ENCODE measurements around the gene RND1.
"Not testable (repeated sequence)": the region's sequence is repeated elsewhere in the genome, so short reads cannot be mapped to it uniquely, and the experiment has no call there.

The RND1 gene
- 0.76 to 14.9 (median 1.1) reads per million in 3 experiments for total RNA-seq

DNA sequence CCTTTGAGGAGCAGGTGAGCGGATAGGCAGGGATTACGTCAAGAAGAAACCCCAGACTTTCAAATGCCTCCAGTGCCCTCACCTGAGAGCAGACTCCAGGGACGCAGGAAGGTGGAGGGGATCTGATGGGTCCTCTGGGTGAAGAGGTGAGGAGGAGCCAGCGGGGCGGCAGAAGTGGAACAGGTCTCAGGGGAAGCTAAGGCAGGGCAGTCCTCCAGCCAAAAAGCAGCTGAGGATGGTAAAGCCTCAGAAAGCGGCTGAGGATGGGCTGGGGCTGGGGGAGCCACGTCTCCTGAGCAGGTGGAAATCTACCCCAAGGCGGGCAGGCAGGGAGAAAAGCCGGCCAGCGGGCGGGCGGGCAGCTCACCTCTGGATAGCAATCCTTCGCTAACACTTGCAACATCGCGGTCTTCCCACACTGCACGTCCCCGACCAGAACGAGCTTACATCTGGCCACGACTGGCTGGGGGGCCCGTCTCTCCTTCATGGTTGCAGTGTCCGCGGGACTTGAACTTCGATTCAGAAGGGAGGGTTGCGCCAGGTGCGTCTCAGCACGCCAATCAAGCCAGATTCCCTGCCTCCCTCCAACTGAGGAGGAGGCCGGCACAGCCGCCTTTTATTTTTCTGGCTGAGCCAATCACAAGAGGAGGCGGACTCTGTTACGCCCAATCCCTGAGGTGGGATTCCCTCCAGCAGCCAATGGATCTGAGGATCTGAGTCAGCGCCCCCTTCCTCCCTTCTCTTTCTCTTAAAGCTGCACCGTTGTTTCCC is at the start of gene RND1:
TSS of gene RND1 (minus strand) at position 590 of the 771 bp plus-strand sequence. CDS start at position 487, 103 bp downstream.
- DNase-seq: peak; percentile 86

DNA sequence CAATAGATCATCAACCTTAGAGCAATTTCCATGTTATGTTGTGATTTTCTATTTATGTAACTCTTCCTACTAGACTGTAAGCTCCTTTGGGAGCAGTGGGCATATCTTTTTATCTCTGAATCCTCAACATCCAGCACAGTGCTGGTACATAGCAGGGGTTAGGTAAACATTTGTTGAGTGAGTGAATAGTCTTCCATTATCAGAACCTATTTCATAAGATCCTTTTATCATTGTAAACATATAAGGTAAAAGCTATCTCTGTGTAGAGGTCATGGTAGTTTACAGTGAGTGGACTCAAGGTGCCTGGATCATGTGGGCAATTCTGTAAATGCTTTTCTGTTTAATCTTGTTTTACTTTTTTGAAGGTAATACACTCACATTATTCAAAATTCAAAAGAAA is 44.5 kb upstream of the RND1 start:
- no peak for DNase-seq

DNA sequence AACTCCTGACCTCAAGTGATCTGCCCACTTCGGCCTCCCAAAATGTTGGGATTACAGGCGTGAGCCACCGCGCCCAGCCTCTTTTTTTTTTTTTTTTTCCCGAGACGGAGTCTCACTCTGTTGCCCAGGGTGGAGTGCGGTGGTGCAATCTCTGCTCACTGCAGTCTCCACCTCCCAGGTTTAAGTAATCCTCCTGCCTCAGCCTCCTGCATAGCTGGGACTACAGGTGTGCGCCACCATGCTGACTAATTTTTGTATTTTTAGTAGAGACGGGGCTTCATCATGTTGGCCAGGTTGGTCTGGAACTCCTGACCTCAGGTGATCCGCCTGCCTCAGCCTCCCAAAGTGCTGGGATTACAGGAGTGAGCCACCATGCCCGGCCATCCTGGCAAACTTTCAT is 44.0 kb upstream of the RND1 start:
- not testable (repeated sequence) for DNase-seq

- no peak for DNase-seq
These were observed 41.6 kb upstream of the RND1 start for GRCh38 chr12:48907245-48907644.

DNA sequence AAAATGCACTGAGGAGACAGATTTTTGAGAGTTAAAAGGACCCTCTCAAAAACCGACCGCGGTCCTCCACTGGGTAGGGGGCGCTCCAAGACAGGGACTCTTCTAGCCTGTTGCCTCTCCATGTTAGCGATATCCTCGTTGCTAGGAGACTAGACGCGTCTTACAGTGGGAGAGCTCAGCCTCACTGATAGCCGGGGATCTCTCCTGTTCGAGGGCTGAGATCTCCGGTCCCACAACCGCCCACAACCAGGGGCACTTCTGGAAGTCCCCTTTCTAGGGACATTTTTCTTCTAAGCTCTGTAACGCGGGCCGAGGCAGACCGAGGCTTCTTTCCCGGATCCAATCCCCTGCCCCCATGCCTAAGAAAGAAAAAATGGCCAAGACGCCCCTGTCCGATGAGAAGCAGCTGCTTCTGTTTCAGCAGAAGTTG is 38.3 kb upstream of the RND1 start:
- DNase-seq: peak; percentile 82

- no peak for DNase-seq
These were observed 37.8 kb upstream of the RND1 start for GRCh38 chr12:48903363-48903981.

DNA sequence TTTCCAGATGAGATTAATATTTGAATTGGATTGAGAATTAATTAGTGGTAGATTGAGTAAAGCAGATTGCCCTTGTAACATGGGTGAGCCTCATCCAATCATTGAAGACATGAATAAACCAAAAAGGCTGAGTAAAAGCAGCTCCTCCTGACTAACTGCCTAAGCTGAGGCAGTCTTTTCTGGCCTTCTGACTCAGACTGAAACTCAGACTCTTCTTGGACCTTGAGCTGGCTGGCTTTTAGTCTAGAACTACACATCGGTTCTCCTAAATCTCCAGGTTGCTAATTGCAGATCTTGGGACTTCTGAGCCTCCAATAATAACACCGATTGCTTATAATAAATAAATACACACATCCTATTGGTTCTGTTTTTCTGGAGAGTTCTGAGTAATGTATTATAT is 35.6 kb upstream of the RND1 start:
- DNase-seq: no peak

GRCh38 chr12:48899651-48900050 is 34.0 kb upstream of the RND1 start:
- no peak for DNase-seq

- no peak for DNase-seq
These were observed 28.6 kb upstream of the RND1 start for GRCh38 chr12:48894271-48894670.

DNA sequence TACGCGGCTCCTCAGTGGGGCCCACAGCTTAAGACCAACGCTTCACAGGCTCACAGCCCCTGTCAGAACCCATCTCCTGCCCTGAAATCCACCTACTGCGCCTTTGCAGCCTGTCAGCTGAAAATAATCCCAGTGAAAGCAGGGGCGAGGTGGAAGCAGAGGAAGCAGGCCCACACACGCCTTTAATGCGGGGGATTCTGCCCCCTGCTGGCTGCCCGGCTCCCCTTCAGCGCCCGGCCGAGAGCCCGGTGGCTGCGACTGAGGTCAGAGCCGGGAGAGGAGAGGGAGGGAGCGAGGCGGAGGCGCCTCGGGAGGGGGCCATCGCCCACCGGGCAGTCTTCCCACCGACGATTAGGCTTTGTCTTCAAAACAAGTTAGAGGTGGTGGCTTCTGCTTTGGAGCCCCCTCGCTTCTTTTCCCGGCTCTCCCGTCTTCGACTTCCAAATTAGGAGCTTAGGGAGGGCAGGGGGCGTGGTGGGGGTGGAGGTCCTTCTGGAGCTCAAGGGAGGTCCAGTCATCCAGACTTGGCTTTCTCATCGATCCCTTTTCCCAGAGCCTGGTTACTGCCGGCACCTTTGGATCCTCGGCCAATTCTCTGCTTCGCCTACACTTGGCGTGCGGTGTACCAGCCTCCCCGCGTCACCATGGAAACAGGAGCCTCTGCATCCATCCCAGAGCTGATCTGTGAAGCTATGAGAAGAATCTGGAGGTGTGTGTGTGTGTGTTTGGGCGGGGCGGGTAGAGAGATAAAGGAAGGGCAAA is 25.2 kb upstream of the RND1 start:
- peak; percentile 61 for DNase-seq

GRCh38 chr12:48889679-48890078 is 24.0 kb upstream of the RND1 start:
- no peak for DNase-seq

DNA sequence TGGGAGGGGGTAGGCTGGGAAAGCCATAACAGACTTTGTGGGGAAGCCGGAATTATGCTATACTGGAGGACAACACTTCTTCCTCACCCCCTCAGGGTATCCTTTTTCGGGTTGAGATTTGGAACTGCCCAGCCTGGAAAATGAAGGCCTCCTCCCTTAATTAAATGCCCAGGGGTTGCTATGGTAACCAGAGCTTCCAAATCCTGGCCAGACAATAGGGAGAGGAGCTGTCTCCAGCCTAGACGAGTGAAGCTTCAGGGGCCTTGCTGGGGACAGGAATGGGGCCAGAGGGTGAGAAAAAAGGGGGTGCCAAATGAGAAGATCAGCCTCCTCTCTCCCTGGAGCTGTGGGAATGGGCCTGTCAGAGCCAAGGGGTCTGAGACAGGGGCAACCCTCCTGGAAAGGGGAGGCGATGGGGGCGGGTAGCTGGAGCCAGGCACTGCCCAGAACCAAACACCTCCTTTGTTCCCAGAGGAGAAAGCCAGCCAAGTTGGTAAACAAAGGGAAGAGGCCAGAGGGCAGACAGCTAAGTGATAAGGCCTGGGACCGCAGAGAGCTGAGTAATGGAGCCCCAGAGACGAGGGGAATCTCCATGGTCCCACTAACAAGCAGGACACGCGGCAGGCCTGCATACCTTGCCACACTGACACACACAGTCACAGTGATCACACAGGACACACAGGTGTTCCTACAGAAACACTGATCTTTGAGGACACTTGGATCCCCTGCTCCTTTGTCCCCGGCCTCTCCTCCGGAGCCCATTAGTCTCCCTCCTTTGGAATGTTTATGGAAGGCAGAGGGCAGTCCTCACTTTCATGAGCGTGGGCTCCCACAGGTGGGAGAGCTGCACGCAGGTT is 17.9 kb upstream of the RND1 start:
- no peak for DNase-seq

- no peak for DNase-seq
These were observed 17.3 kb upstream of the RND1 start for GRCh38 chr12:48882972-48883304.

- DNase-seq: no peak
These were observed 16.6 kb upstream of the RND1 start for GRCh38 chr12:48882315-48882687.

DNA sequence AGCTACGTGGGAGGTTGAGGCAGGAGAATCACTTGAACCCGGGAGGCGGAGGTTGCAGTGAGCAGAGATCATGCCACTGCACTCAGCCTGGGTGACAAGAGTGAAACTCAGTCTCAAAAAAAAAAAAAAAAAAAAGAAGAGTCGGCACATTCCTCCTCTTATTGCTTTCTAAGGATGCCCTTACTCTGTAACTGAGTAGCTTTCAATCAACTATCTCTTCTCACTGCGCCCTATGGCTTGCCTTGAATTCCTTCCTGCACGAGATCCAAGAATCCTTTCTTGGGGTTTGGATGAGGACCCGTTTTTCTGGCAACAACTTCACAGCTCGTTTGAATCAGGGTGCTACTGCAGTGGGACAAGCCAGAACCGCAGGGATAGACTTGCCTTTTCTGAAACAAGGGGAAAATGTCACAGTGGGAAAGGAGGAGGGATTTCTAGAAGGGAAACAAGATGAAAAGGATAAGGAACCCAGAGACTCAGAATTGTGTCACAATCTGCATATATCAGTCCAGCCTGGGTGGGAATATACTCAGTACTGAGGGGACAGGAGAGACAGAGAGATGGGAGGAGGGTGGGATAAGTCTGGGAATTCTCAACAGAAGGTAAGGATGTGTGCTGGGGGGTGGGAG is 16.1 kb upstream of the RND1 start:
- DNase-seq: no peak

- DNase-seq: no peak
These were observed 15.0 kb upstream of the RND1 start for GRCh38 chr12:48880647-48881046.

GRCh38 chr12:48878548-48878947 is 12.9 kb upstream of the RND1 start:
- no peak for DNase-seq

- DNase-seq: no peak
These were observed 10.4 kb upstream of the RND1 start for GRCh38 chr12:48875944-48876515.

DNA sequence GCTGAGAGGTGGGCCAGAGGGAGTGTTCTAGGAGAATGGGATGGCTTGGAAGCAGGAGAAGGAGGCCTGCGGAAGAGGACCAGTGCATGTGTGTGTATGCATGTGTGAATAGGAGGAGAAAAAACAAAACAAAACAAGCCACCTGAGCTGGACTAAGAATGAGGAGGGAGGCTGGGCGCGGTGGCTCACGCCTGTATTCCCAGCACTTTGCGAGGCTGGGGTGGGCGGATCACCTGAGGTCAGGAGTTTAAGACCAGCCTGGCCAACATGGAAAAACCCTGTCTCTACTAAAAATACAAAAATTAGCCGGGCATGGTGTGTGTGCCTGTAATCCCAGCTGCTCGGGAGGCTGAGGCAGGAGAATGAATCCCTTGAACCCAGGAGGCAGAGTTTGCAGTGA is 7.9 kb upstream of the RND1 start:
- not testable (repeated sequence) for DNase-seq

- DNase-seq: no peak
These were observed 7.4 kb upstream of the RND1 start for GRCh38 chr12:48873096-48873495.

DNA sequence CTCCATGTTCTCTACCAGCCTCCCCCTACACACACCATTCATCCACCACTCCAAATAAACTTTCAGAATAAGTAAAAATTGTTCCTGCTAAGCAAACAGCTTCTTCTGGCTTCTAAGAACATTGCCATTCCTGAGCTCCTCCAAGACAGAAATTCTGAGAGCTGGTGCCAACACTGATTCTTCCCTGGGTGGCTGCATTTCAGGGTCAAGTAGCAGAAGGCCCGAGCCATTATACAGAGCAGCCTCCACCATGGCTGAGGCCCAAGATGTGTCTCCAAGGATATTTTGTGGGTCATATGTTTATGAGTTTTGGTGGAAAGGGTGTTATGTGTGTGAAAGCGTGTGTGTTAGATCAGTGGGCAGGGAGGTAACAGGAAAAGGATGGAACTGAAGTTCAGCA is 3.5 kb upstream of the RND1 start:
- no peak for DNase-seq

- no peak for DNase-seq
These were observed 2.8 kb upstream of the RND1 start for GRCh38 chr12:48868451-48868850.

Measured in central memory CD4-positive, alpha-beta T cell (primary cell).